H1 (cell line): ENCODE results near the gene AUH. TPM values are rescaled to one million over a fixed set of nuclear protein-coding genes. Genes with fewer than 3 reads are reported as not detected.

Source experiments
- BCL11A ChIP-seq, 2 experiments: IDR thresholded peaks; one replicate each; pipeline ENCODE4 v1.6.1; 2011; ENCODE audit warnings: low read depth in 2 of 2, low read length in 2 of 2, mild to moderate bottlenecking in 2 of 2
- BRCA1 ChIP-seq: IDR thresholded peaks from 2 replicates; pipeline ENCODE4 v1.6.1; 2012; ENCODE audit warnings: low read depth, low read length, improper control_type of control experiment
- CBX8 ChIP-seq: fragments of 300-800, 300-1000 bp; sonication (generic); IDR thresholded peaks from 2 replicates; pipeline ENCODE4 v1.7.1; 2016; ENCODE audit warnings: low read depth, low read length, borderline replicate concordance
- CHD2 ChIP-seq: IDR thresholded peaks from 2 replicates; pipeline ENCODE4 v1.6.1; 2012; ENCODE audit warnings: low read length, improper control_type of control experiment
- EGR1 ChIP-seq: IDR thresholded peaks from 2 replicates; pipeline ENCODE4 v1.6.1; 2011; ENCODE audit warnings: low read depth, low read length, borderline replicate concordance
- FOSL1 ChIP-seq: IDR thresholded peaks from 2 replicates; pipeline ENCODE4 v1.6.1; 2011; ENCODE audit warnings: mild to moderate bottlenecking, low read depth, low read length, moderate library complexity; ENCODE audit not compliant: insufficient read depth
- GTF2F1 ChIP-seq: IDR thresholded peaks from 2 replicates; pipeline ENCODE4 v1.6.1; 2012; ENCODE audit warnings: low read depth, low read length, improper control_type of control experiment, borderline replicate concordance
- JUN ChIP-seq: IDR thresholded peaks from 2 replicates; pipeline ENCODE4 v1.6.1; 2011; ENCODE audit warnings: low read depth, mild to moderate bottlenecking, improper control_type of control experiment, low read length
- KDM4A ChIP-seq: IDR thresholded peaks from one replicate; pipeline ENCODE4 v1.7.1; 2012; ENCODE audit warnings: low read depth, mild to moderate bottlenecking, moderate library complexity, low read length, inconsistent platforms; ENCODE audit not compliant: severe bottlenecking
- NRF1 ChIP-seq: IDR thresholded peaks from 2 replicates; pipeline ENCODE4 v1.6.1; 2011; ENCODE audit warnings: mild to moderate bottlenecking, low read depth, low read length, improper control_type of control experiment
- PHF8 ChIP-seq: fragments of 200-600 bp; sonication (generic); conservative IDR thresholded peaks from 2 replicates; pipeline ENCODE4 v1.7.1; 2012; ENCODE audit warnings: low read depth, mild to moderate bottlenecking, inconsistent platforms, low read length, moderate library complexity
- POLR2AphosphoS5 ChIP-seq: IDR thresholded peaks from 2 replicates; pipeline ENCODE4 v1.6.1; 2011; ENCODE audit warnings: low read depth, low read length
- RNF2 ChIP-seq: fragments of 200-900, 300-1000 bp; sonication (generic); IDR thresholded peaks from 2 replicates; pipeline ENCODE4 v1.7.1; 2016; ENCODE audit warnings: borderline replicate concordance, low read depth, mild to moderate bottlenecking, antibody characterized with exemption, low read length; ENCODE audit not compliant: poor library complexity, severe bottlenecking; ENCODE audit errors: missing control alignments
- RXRA ChIP-seq: IDR thresholded peaks from 2 replicates; pipeline ENCODE4 v1.6.1; 2011; ENCODE audit warnings: low read depth, mild to moderate bottlenecking, low read length, moderate library complexity; ENCODE audit not compliant: insufficient read depth
- SIN3A ChIP-seq, 2 experiments: IDR thresholded peaks in 1 of 2; conservative IDR thresholded peaks in 1 of 2; 2 replicates each; pipeline ENCODE4 v1.6.1; 2011 to 2012; ENCODE audit warnings: low read length in 2 of 2, improper control_type of control experiment in 1 of 2, low read depth in 1 of 2, mild to moderate bottlenecking in 1 of 2
- SIRT6 ChIP-seq: IDR thresholded peaks from one replicate; pipeline ENCODE4 v1.7.1; 2012; ENCODE audit warnings: low read length, inconsistent platforms
- SP2 ChIP-seq: IDR thresholded peaks from 2 replicates; pipeline ENCODE4 v1.6.1; 2012; ENCODE audit warnings: mild to moderate bottlenecking, low read length, inconsistent platforms
- SUZ12 ChIP-seq: fragments of 200-600 bp; sonication (generic); IDR thresholded peaks from 2 replicates; pipeline ENCODE4 v1.6.1; 2012; ENCODE audit warnings: mild to moderate bottlenecking, inconsistent platforms, low read length, moderate library complexity, mixed read lengths
- TAF1 ChIP-seq: IDR thresholded peaks from 2 replicates; pipeline ENCODE4 v1.6.1; 2011; ENCODE audit warnings: mild to moderate bottlenecking, low read depth, low read length
- TCF12 ChIP-seq: IDR thresholded peaks from 2 replicates; pipeline ENCODE4 v1.6.1; 2011; ENCODE audit warnings: low read depth, mild to moderate bottlenecking, low read length
- TEAD4 ChIP-seq: IDR thresholded peaks from 2 replicates; pipeline ENCODE4 v1.6.1; 2012; ENCODE audit warnings: low read depth, low read length, inconsistent platforms, mixed read lengths
- ZNF274 ChIP-seq: IDR thresholded peaks from 2 replicates; pipeline ENCODE4 v1.7.0; 2012; ENCODE audit warnings: low read length, borderline replicate concordance; ENCODE audit errors: extremely low read depth
- polyA plus RNA-seq, 7 experiments: library from polyadenylated mRNA; depleted of rRNA in 3 of 7; stranded (reverse) in 5 of 7; unstranded in 2 of 7; fragments of >200 nt in 5 of 7; fragments of 200-250 nt in 2 of 7; gene quantifications; 1 replicate in 5 of 7; 2 replicates in 1 of 7; 4 replicates in 1 of 7; pipeline versions ENCODE4 v1.2.1 to v1.2.3, GENCODE V29; 2011 to 2013; ENCODE audit warnings: missing spikeins in 2 of 7, mixed read lengths in 2 of 7
- total RNA-seq: library from RNA; stranded (reverse); fragmentation: NEBNext Ultra II Directional; extraction: Animal tissue kit (Norgen Biotek cat#: 25700); gene quantifications from 2 replicates; pipeline ENCODE4 v1.2.1, GENCODE V29; 2021
- TF ChIP-seq, protein P1 (sequence below): IDR thresholded peaks from 2 replicates; pipeline ENCODE4 v1.6.1; 2012; ENCODE audit warnings: inconsistent platforms
- TF ChIP-seq, protein P2 (sequence below): IDR thresholded peaks from 2 replicates; pipeline ENCODE4 v1.6.1; 2011; ENCODE audit warnings: low read length, improper control_type of control experiment

Gene AUH
- total and polyA plus RNA-seq, 2 of the 8 experiments (the other 6 are each of a cell fraction or from before 2014, with no cell fraction given) = 5.8 to 21.9 TPM

DNA sequence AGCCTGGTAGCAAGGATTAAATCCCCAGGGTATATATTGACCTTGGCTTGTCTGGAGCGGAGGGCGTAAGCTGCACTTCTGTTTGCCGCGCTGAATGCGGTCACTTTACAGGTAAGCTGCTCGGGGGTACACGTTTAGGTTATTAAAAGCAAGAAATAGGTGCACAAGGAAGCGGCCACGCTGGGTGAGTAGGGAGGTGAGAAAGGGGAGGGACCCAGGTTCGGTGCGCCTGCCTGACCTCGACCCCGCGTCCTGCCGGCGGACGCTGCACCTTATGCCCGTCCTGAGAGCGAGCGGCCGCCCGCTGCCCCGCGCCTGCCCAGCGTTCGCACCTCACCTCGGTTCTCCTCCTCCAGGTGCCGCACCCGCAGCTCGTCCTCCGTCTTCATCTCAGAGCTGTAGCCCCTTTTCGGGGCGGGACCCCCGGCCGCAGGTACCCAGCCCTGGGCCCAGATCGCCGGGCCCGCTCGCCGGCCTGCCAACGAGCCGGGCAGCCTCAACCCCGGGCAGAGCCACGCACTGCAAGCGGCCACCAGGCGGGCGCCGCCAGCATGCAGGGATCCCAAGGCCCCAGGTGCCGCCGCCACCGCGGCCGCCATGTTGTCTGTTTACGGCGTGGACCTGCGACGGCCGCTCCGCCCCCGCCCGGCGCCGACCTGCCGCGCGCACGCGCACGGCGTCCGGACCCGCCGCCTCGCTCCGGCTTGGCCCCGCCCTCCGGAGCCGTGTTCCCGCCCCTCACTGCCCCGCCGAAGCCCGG lies at the start of gene AUH (continued):
- peak; percentile 91 for TF ChIP-seq PHF8
- no peak for TF ChIP-seq SIRT6
- no peak for TF ChIP-seq FOSL1
- TF ChIP-seq TCF12 = no peak
- no peak for TF ChIP-seq SP2
- peak in 1 of 2 experiments; percentile 33; a peak in 1 of 4 replicates for TF ChIP-seq SIN3A (conservative IDR thresholded peaks at IDR 0.05 in 1 of 2, IDR thresholded peaks at IDR 0.05 in 1 of 2; ENCODE audit: low read depth in 1 of 2, low read length in 2 of 2)
- TF ChIP-seq BCL11A (IDR thresholded peaks at IDR 0.05; ENCODE audit: low read depth in 2 of 2, low read length in 2 of 2) = no peak
- peak; percentile 69 for TF ChIP-seq NRF1
- TF ChIP-seq EGR1 = peak; percentile 97
- TF ChIP-seq TEAD4 = no peak
- TF ChIP-seq JUN = no peak
- TF ChIP-seq, protein P1, sequence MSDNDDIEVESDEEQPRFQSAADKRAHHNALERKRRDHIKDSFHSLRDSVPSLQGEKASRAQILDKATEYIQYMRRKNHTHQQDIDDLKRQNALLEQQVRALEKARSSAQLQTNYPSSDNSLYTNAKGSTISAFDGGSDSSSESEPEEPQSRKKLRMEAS = peak; percentile 22; the same call in 1 of the 2 replicates
- no peak for TF ChIP-seq CHD2
- TF ChIP-seq ZNF274 = no peak
- peak; percentile 86 for TF ChIP-seq KDM4A
- TF ChIP-seq RXRA = no peak
- TF ChIP-seq RNF2 = no peak
- TF ChIP-seq POLR2AphosphoS5 = no peak; the same call in none of the 2 replicates
- TF ChIP-seq TAF1 = peak; percentile 87
- TF ChIP-seq GTF2F1 = no peak
- no peak for TF ChIP-seq BRCA1
- no peak for TF ChIP-seq CBX8
- TF ChIP-seq, protein P2, sequence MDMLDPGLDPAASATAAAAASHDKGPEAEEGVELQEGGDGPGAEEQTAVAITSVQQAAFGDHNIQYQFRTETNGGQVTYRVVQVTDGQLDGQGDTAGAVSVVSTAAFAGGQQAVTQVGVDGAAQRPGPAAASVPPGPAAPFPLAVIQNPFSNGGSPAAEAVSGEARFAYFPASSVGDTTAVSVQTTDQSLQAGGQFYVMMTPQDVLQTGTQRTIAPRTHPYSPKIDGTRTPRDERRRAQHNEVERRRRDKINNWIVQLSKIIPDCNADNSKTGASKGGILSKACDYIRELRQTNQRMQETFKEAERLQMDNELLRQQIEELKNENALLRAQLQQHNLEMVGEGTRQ = no peak
- no peak for TF ChIP-seq SUZ12
